BE2C (cell line): ENCODE measurements around the gene C4orf36. TPM values are rescaled to one million over a fixed set of nuclear protein-coding genes. Genes with fewer than 3 reads are reported as not detected.

ENCODE experiments used
- DNase-seq: peaks from one replicate; pipeline ENCODE4 v3.0.0-alpha.2; 2020
- H3K27me3 ChIP-seq: fragments of 250-450 bp; sonication (Bioruptor Pico); 2 replicates; pipeline ENCODE4 v1.5.1; 2020; ENCODE audit warnings: mild to moderate bottlenecking
- H3K36me3 ChIP-seq: fragments of 250-450 bp; sonication (Bioruptor Pico); 2 replicates; pipeline ENCODE4 v1.5.1; 2020; ENCODE audit warnings: mild to moderate bottlenecking
- H3K4me1 ChIP-seq: fragments of 250-450 bp; sonication (Bioruptor Pico); 2 replicates; pipeline ENCODE4 v1.5.1; 2020
- H3K4me3 ChIP-seq: 2 replicates; pipeline ENCODE4 v1.5.1; 2011; ENCODE audit warnings: low read depth, low read length
- H3K9me3 ChIP-seq: fragments of 250-450 bp; sonication (Bioruptor Pico); 2 replicates; pipeline ENCODE4 v1.5.1; 2020
- polyA plus RNA-seq: library from polyadenylated mRNA; unstranded; fragments of >200 nt; gene quantifications from one replicate; pipeline ENCODE4 v1.2.1, GENCODE V29; 2012; ENCODE audit warnings: low read depth, missing spikeins; ENCODE audit not compliant: insufficient read length, insufficient read depth
- TF ChIP-seq, protein P1 (sequence below): IDR thresholded peaks from 2 replicates; pipeline ENCODE4 v1.5.1; 2012; ENCODE audit warnings: mild to moderate bottlenecking, low read depth, low read length

Gene C4orf36, protein sequence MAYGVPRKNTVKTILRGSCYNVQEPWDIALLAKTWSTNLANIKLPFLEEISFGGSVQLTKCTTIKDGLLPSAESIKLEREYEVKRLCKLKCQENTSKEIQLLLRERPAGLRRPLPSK
- polyA plus RNA-seq, result not detected

DNA sequence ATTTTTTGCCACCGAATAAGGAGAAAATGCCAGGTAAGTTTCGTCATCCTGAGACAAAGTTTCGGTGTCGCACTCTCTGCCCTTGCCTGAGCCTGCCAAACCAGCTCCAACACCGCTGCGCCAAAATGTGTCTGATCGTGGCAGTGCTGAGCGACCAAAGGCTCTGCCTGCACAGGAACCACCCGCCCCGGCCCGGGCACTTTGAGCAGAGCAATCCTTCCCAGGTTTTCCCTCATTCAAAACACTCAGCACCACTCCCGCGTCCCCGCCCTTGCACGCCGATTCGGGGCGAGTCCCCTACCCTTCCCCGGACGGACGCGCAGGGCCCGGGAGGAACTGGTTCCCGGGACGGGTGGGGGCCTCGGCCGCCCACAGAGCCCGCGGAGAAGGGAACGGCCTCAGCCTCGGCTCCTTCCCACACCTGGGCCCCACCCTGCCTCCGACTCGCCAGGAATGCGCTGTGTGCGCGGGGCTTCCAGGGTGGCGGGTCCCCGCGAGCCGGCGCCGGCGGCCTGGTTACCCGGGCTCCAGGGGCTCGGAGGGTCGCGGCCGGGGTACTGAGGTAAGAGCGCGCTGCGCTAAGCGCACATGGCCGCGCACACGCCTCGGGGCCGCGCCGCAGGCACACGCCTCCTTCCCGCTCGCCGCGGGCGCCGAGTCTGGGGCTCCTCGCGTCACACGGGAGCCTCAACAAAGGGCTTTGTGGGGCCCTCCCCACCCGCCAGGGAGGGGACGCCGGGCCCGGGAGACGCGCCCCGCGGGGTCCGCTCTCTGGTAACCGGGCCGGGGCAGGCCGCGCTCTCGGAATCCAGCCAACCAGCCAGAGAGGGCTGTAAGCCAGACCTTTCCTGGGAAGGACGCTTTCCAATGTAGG is at the start of gene C4orf36:
Gene C4orf36, minus strand, starts transcription at position 661 of the 874 bp plus-strand sequence. CDS start 902 bp downstream, outside the sequence.
- H3K4me3 ChIP-seq, result peak within 1 kb of the TSS; percentile 79
- no peaks in the 10 kb centered on the region for H3K36me3 ChIP-seq
- no peaks in the 10 kb centered on the region for H3K27me3 ChIP-seq
- no peaks in the 10 kb centered on the region for H3K9me3 ChIP-seq
- H3K4me1 ChIP-seq, result peaks cover 9% of the 10 kb centered on the region
- TF ChIP-seq, protein P1, sequence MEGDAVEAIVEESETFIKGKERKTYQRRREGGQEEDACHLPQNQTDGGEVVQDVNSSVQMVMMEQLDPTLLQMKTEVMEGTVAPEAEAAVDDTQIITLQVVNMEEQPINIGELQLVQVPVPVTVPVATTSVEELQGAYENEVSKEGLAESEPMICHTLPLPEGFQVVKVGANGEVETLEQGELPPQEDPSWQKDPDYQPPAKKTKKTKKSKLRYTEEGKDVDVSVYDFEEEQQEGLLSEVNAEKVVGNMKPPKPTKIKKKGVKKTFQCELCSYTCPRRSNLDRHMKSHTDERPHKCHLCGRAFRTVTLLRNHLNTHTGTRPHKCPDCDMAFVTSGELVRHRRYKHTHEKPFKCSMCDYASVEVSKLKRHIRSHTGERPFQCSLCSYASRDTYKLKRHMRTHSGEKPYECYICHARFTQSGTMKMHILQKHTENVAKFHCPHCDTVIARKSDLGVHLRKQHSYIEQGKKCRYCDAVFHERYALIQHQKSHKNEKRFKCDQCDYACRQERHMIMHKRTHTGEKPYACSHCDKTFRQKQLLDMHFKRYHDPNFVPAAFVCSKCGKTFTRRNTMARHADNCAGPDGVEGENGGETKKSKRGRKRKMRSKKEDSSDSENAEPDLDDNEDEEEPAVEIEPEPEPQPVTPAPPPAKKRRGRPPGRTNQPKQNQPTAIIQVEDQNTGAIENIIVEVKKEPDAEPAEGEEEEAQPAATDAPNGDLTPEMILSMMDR, result peak; percentile 18
- DNase-seq, result peak; percentile 72

DNA sequence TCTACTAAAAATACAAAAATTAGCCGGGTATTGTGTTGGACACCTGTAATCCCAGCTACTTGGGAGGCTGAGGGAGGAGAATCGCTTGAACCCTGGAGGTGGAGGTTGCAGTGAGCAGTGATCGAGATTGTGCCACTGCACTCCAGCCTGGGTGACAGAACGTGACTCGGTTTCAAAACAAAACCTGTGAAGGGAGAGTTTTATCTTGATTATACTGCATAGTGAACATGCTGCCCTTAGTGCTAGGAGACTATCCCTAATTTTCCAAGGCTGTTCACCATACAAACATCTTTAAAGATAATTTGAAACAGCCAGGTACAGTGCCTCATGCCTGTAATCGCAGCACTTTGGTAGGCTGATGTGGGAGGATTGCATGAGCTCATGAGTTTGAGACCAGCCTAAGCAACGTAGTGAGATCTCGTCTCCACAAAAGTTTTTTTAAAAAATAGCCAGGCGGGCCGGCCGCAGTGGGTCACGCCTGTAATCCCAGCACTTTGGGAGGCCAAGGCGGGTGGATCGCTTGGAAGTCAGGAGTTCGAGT is 48.8 kb upstream of the C4orf36 start:
- no peaks in the 10 kb centered on the region for H3K9me3 ChIP-seq
- peaks cover 6% of the 10 kb centered on the region; the same call in 1 of the 2 replicates for H3K4me1 ChIP-seq
- H3K36me3 ChIP-seq, result no peaks in the 10 kb centered on the region
- no peaks in the 10 kb centered on the region for H3K27me3 ChIP-seq
- H3K4me3 ChIP-seq, result no peak overlapping the region
- TF ChIP-seq, protein P1, result no peak
- no peak for DNase-seq

DNA sequence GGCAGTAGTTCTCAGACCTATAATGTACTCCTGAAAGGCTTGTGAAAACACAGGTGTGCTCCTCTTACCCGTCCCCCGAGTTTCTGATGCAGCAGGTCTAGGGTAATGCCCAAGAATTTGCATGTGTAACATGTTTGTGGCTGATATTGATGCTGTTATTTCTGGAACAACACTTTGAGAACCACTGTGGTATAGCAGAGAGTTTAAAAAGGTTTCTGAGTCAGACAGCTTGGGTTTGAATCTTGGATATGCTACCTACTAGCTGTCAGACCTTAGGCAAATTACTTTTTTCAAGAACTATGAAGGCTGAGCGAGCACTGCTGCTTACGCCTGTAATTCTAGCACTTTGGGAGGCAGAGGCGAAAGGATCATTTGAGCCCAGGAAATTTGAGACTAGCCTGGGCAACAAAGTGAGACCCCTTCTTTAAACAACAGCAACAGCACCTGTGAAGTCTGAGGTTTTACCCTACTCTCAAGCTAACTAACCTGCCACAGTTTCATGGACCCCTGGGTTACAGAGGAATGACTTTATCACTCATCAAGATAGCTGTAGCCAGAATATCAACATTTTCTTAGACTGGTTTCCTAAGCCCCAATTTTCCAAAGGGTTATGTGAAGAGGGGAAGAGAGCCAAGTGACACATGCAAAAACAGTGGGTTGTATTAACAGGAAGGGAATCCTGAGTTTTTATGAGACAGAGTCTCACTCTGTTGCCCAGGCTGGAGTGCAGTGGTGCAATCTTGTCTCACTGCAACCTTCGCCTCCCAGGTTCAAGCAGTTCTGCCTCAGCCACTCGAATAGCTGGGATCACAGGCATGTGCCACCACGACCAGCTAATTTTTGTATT is 47.7 kb upstream of the C4orf36 start:
- Histone ChIP-seq H3K9me3 (no peaks in the 10 kb centered on the region), H3K36me3 (no peaks in the 10 kb centered on the region), H3K4me3 (no peak overlapping the region), H3K27me3 (no peaks in the 10 kb centered on the region), H3K4me1 (peaks cover 6% of the 10 kb centered on the region; the same call in 1 of the 2 replicates)
- TF ChIP-seq, protein P1, result no peak
- DNase-seq, result no peak

DNA sequence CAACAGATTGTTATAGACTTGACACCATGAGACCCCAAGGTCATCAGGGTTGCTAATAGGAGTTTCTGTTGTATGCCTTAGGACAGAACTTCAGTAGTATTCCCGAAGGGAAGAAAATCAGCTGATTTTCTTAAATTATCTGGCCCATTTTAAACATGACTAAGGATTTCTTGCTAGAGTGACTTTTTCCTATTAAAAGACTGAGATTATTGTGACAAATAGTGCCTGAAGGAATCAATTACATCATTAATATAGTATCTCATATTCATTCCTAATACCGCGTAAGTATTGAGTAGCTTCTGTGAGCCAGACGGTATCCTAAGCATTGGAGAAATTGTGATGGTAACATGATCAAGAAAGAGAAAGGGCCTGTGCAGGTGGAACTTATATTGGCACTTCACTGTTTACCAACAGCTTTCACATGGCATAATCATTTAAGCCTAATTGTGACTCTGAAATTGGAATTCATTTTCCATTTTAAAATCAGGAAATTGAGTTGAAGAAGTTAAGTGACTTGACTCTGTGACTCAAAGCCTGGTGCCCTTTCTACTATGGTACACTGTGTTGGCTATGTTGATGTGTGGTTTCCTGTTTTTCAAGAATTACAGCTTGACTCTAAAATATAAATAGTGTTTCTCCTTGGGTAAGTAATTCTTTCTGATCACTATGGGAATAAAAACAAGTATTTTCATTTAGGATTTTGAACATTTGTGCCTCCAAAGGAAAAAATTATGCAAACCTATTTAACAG is 46.7 kb upstream of the C4orf36 start:
- no peak overlapping the region for H3K4me3 ChIP-seq
- TF ChIP-seq, protein P1, result no peak

More for the DNA sequence above, 46.7 kb upstream of the C4orf36 start:
- no peak for DNase-seq
- Histone ChIP-seq H3K9me3 (no peaks in the 10 kb centered on the region), H3K4me1 (peaks cover 6% of the 10 kb centered on the region; the same call in 1 of the 2 replicates), H3K27me3 (no peaks in the 10 kb centered on the region), H3K36me3 (no peaks in the 10 kb centered on the region)
